Head of caudate nucleus (tissue), 42 donors: ENCODE data around the gene TSR3.
"Not testable (repeated sequence)": the region's sequence is repeated elsewhere in the genome, so short reads cannot be mapped to it uniquely, and the experiment has no call there.

Source experiments
- DNase-seq, 42 donors: peaks; one replicate each; pipeline versions ENCODE4 v3.0.0 to v3.0.0-alpha.2; 2020 to 2021; ENCODE audit warnings: mixed read lengths in 7 of 42
- intact Hi-C: fragments of 100-400 bp; cut with DNase I; formaldehyde crosslinking; loops from one replicate; pipeline ENCODE4 v1.15.0; 2022

The TSR3 gene

GRCh38 chr16:1330931-1331711 lies 20.6 kb downstream of the TSR3 start:
- no peak for DNase-seq
- intact Hi-C loops = no loop called here

GRCh38 chr16:1330260-1330914 lies 21.3 kb downstream of the TSR3 start:
- intact Hi-C loops = no loop called here
- DNase-seq = no peak

- intact Hi-C loops, DNase-seq: not testable (repeated sequence)
Observed at GRCh38 chr16:1328961-1329360, 22.7 kb downstream of the TSR3 start.

- intact Hi-C loops, DNase-seq: not testable (repeated sequence)
Observed at GRCh38 chr16:1328136-1328535, 23.5 kb downstream of the TSR3 start.

GRCh38 chr16:1327619-1327947 lies 24.1 kb downstream of the TSR3 start:
- DNase-seq = no peak

GRCh38 chr16:1326946-1327618 lies 24.6 kb downstream of the TSR3 start:
- DNase-seq = no peak
- intact Hi-C loops = no loop called here

More at GRCh38 chr16:1327619-1327947, 24.1 kb downstream of the TSR3 start:
- intact Hi-C loops = no loop called here

- intact Hi-C loops = no loop called here
Observed at GRCh38 chr16:1326391-1326790, 25.3 kb downstream of the TSR3 start.

GRCh38 chr16:1325673-1326371 lies 25.9 kb downstream of the TSR3 start:
- intact Hi-C loops = no loop called here
- DNase-seq = no peak

More at GRCh38 chr16:1326391-1326790, 25.3 kb downstream of the TSR3 start:
- no peak for DNase-seq

- intact Hi-C loops = no loop called here
Observed at GRCh38 chr16:1325261-1325660, 26.4 kb downstream of the TSR3 start.

GRCh38 chr16:1324286-1324826 lies 27.3 kb downstream of the TSR3 start:
- no peak for DNase-seq
- intact Hi-C loops = no loop called here

More at GRCh38 chr16:1325261-1325660, 26.4 kb downstream of the TSR3 start:
- DNase-seq = no peak

GRCh38 chr16:1323296-1324239 lies 28.1 kb downstream of the TSR3 start:
- intact Hi-C loops = no loop called here
- peak in 36 of 42 donors; percentile 19 to 78 (median 51) for DNase-seq

GRCh38 chr16:1322407-1322806 lies 29.3 kb downstream of the TSR3 start:
- no peak for DNase-seq
- intact Hi-C loops = no loop called here

GRCh38 chr16:1320658-1321240 lies 30.9 kb downstream of the TSR3 start:
- intact Hi-C loops = no loop called here
- DNase-seq = no peak

- intact Hi-C loops = no loop called here
Observed at GRCh38 chr16:1320097-1320496, 31.6 kb downstream of the TSR3 start.

GRCh38 chr16:1319041-1319440 lies 32.6 kb downstream of the TSR3 start:
- no peak for DNase-seq
- intact Hi-C loops = no loop called here

More at GRCh38 chr16:1320097-1320496, 31.6 kb downstream of the TSR3 start:
- DNase-seq = no peak

- intact Hi-C loops = no loop called here
- no peak for DNase-seq
Observed at GRCh38 chr16:1318268-1318545, 33.5 kb downstream of the TSR3 start.

GRCh38 chr16:1317479-1318267 lies 34.0 kb downstream of the TSR3 start:
- no peak for DNase-seq
- intact Hi-C loops = no loop called here
